ENCODE measurements around the gene NR2F2.

GRCh38 chr15:96374499-96374898, 44.0 kb downstream of the NR2F2 start:
- no peak for TF ChIP-seq CTCF (IDR thresholded peaks at IDR 0.05)
- no peak for TF ChIP-seq POLR2A (IDR thresholded peaks at IDR 0.05)

Data from right lobe of liver (tissue), 4 donors.